H9 (cell line): ENCODE results near the gene DOK5. TPM values are rescaled to one million over a fixed set of nuclear protein-coding genes. Genes with fewer than 3 reads are reported as not detected.

Experiments used
- DNase-seq: peaks from one replicate; pipeline ENCODE4 v3.0.0-alpha.2; 2017
- H2AFZ ChIP-seq: one replicate; pipeline ENCODE4 v1.6.1; 2013; ENCODE audit warnings: mild to moderate bottlenecking, low read length, control low read depth, moderate library complexity
- H2AK5ac ChIP-seq: 2 replicates; pipeline ENCODE4 v1.6.1; 2013; ENCODE audit warnings: low read length, control low read depth, mixed read lengths; ENCODE audit not compliant: insufficient read length
- H2BK120ac ChIP-seq: one replicate; pipeline ENCODE4 v1.6.1; 2013; ENCODE audit warnings: low read depth, mild to moderate bottlenecking, low read length, control low read depth, inconsistent platforms; ENCODE audit not compliant: poor library complexity, severe bottlenecking
- H2BK12ac ChIP-seq: 2 replicates; pipeline ENCODE4 v1.6.1; 2013; ENCODE audit warnings: low read length, control low read depth, mixed read lengths, low read depth; ENCODE audit not compliant: insufficient read length
- H2BK15ac ChIP-seq: 2 replicates; pipeline ENCODE4 v1.6.1; 2013; ENCODE audit warnings: low read depth, low read length, control low read depth
- H2BK20ac ChIP-seq: one replicate; pipeline ENCODE4 v1.6.1; 2013; ENCODE audit warnings: low read depth, mild to moderate bottlenecking, low read length, control low read depth, inconsistent platforms; ENCODE audit not compliant: poor library complexity, severe bottlenecking
- H2BK5ac ChIP-seq: 2 replicates; pipeline ENCODE4 v1.6.1; 2013; ENCODE audit warnings: low read length, control low read depth, mixed read lengths; ENCODE audit not compliant: insufficient read length
- H3K14ac ChIP-seq: 2 replicates; pipeline ENCODE4 v1.6.1; 2013; ENCODE audit warnings: low read length, control low read depth; ENCODE audit not compliant: insufficient read depth
- H3K18ac ChIP-seq: 2 replicates; pipeline ENCODE4 v1.6.1; 2013; ENCODE audit warnings: low read depth, mild to moderate bottlenecking, mixed read lengths, low read length, control low read depth; ENCODE audit not compliant: insufficient read length
- H3K23ac ChIP-seq: 2 replicates; pipeline ENCODE4 v1.6.1; 2013; ENCODE audit warnings: low read length, control low read depth, mixed read lengths, low read depth; ENCODE audit not compliant: insufficient read length
- H3K23me2 ChIP-seq: 2 replicates; pipeline ENCODE4 v1.6.1; 2013; ENCODE audit warnings: low read depth, mild to moderate bottlenecking, mixed read lengths, low read length, control low read depth; ENCODE audit not compliant: insufficient read length, poor library complexity, severe bottlenecking
- H3K27ac ChIP-seq: 2 replicates; pipeline ENCODE4 v1.5.1; 2013; ENCODE audit warnings: low read length, control low read depth, mixed read lengths, low read depth; ENCODE audit not compliant: insufficient read length
- H3K27me3 ChIP-seq: 2 replicates; pipeline ENCODE4 v1.6.1; 2013; ENCODE audit warnings: low read length, control low read depth, inconsistent platforms; ENCODE audit not compliant: insufficient read depth
- H3K4ac ChIP-seq: 2 replicates; pipeline ENCODE4 v1.6.1; 2013; ENCODE audit warnings: low read depth, mild to moderate bottlenecking, control low read depth, inconsistent platforms, low read length, moderate library complexity
- H3K4me1 ChIP-seq: 2 replicates; pipeline ENCODE4 v1.6.1; 2013; ENCODE audit warnings: low read length, control low read depth, inconsistent platforms; ENCODE audit not compliant: insufficient read depth
- H3K4me2 ChIP-seq: 2 replicates; pipeline ENCODE4 v1.6.1; 2013; ENCODE audit warnings: low read length, control low read depth, mixed read lengths; ENCODE audit not compliant: insufficient read length, insufficient read depth
- H3K56ac ChIP-seq: 2 replicates; pipeline ENCODE4 v1.6.1; 2013; ENCODE audit warnings: low read depth, mild to moderate bottlenecking, mixed read lengths, low read length, control low read depth; ENCODE audit not compliant: insufficient read length
- H3K79me1 ChIP-seq: 2 replicates; pipeline ENCODE4 v1.6.1; 2013; ENCODE audit warnings: low read depth, mild to moderate bottlenecking, moderate library complexity, low read length, control low read depth, inconsistent platforms; ENCODE audit not compliant: insufficient read depth, poor library complexity, severe bottlenecking
- H3K79me2 ChIP-seq: 2 replicates; pipeline ENCODE4 v1.6.1; 2013; ENCODE audit warnings: low read length, control low read depth, inconsistent platforms; ENCODE audit not compliant: insufficient read depth
- H3K9ac ChIP-seq: 2 replicates; pipeline ENCODE4 v1.6.1; 2013; ENCODE audit warnings: low read length, control low read depth, mixed read lengths; ENCODE audit not compliant: insufficient read length; ENCODE audit errors: extremely low read depth
- H3K9me3 ChIP-seq: one replicate; pipeline ENCODE4 v1.6.1; 2013; ENCODE audit warnings: low read depth, low read length, inconsistent platforms; ENCODE audit not compliant: control insufficient read depth
- H3T11ph ChIP-seq: one replicate; pipeline ENCODE4 v1.6.1; 2013; ENCODE audit warnings: mild to moderate bottlenecking, low read length, control low read depth, inconsistent platforms
- H4K20me1 ChIP-seq: one replicate; pipeline ENCODE4 v1.6.1; 2013; ENCODE audit not compliant: control insufficient read depth, insufficient read length, insufficient read depth
- H4K5ac ChIP-seq: 2 replicates; pipeline ENCODE4 v1.6.1; 2013; ENCODE audit warnings: low read depth, mild to moderate bottlenecking, mixed read lengths, low read length, control low read depth; ENCODE audit not compliant: insufficient read length
- H4K8ac ChIP-seq: replicated peaks from 2 replicates; pipeline ENCODE4 v1.6.1; 2013; ENCODE audit warnings: low read length, control low read depth, mixed read lengths, low read depth; ENCODE audit not compliant: insufficient read length
- H4K91ac ChIP-seq: 2 replicates; pipeline ENCODE4 v1.6.1; 2013; ENCODE audit warnings: low read depth, mild to moderate bottlenecking, moderate library complexity, mixed read lengths, low read length, control low read depth; ENCODE audit not compliant: insufficient read length
- H3K27ac Mint-ChIP-seq, 3 experiments: 2 replicates in 2 of 3; 3 replicates in 1 of 3; pipeline ENCODE4 v1.8.0; 2020 to 2021; ENCODE audit warnings: mixed read lengths in 3 of 3, mild to moderate bottlenecking in 1 of 3, moderate library complexity in 1 of 3
- H3K27me3 Mint-ChIP-seq: 2 replicates; pipeline ENCODE4 v1.8.0; 2021; ENCODE audit warnings: low read depth, mild to moderate bottlenecking, moderate library complexity, mixed read lengths
- H3K36me3 Mint-ChIP-seq, 3 experiments: 2 replicates in 2 of 3; 3 replicates in 1 of 3; pipeline ENCODE4 v1.8.0; 2020 to 2021; ENCODE audit warnings: low read depth in 3 of 3, mixed read lengths in 3 of 3; ENCODE audit not compliant: insufficient read depth in 1 of 3
- H3K4me1 Mint-ChIP-seq, 2 experiments: 2 replicates each; pipeline ENCODE4 v1.8.0; 2020; ENCODE audit warnings: mixed read lengths in 2 of 2
- H3K4me3 Mint-ChIP-seq, 2 experiments: 2 replicates in 1 of 2; 3 replicates in 1 of 2; pipeline ENCODE4 v1.8.0; 2020 to 2021; ENCODE audit warnings: mild to moderate bottlenecking in 2 of 2, mixed read lengths in 2 of 2, moderate library complexity in 1 of 2
- H3K9me3 Mint-ChIP-seq, 2 experiments: 2 replicates in 1 of 2; 3 replicates in 1 of 2; pipeline ENCODE4 v1.8.0; 2020; ENCODE audit warnings: mild to moderate bottlenecking in 2 of 2, mixed read lengths in 2 of 2, moderate library complexity in 1 of 2
- CTCF ChIP-seq: fragments of 200-600 bp; sonication (generic); conservative IDR thresholded peaks from 3 replicates; pipeline ENCODE4 v1.8.0; 2021; ENCODE audit warnings: antibody characterized with exemption, mild to moderate bottlenecking
- WGBS: extraction: QIAGEN DNeasy Blood & Tissue Kit; methylation state at CpG from one replicate; pipeline ENCODE4 v1.1.7; 2013; ENCODE audit warnings: missing lambda C conversion rate, low lambda C conversion rate, mixed read lengths; ENCODE audit not compliant: insufficient read length; ENCODE audit errors: extremely low coverage; 5-methylcytosine and 5-hydroxymethylcytosine counted together
- total RNA-seq: library from RNA; stranded (reverse); gene quantifications from 2 replicates; pipeline ENCODE4 v1.2.1, GENCODE V29; 2021

Gene DOK5
- total RNA-seq, 1 experiment from 2014 or later = 4.5 TPM

- DNase-seq = no peak
- Histone ChIP-seq H3K4me2 (no peak overlapping the region), H4K5ac (no peak overlapping the region), H3K23ac (no peak overlapping the region), H3K4ac (no peak overlapping the region), H3K79me1 (no peaks in the 10 kb centered on the region), H2AFZ (no peak overlapping the region), H2BK12ac (no peak overlapping the region), H3K27me3 (no peaks in the 10 kb centered on the region), H2AK5ac (no peak overlapping the region), H3K79me2 (no peaks in the 10 kb centered on the region), H4K20me1 (no peaks in the 10 kb centered on the region), H2BK5ac (no peak overlapping the region), H3K9ac (no peak overlapping the region), H2BK15ac (no peak overlapping the region), H3K23me2 (no peaks in the 10 kb centered on the region), H3K56ac (no peak overlapping the region), H2BK120ac (no peak overlapping the region), H3K14ac (no peak overlapping the region), H4K91ac (no peak overlapping the region), H3K9me3 (no peaks in the 10 kb centered on the region), H3K27ac (no peak overlapping the region), H4K8ac (no peak overlapping the region), H3T11ph (no peak overlapping the region), H3K18ac (no peak overlapping the region), H2BK20ac (no peak overlapping the region), H3K4me1 (peaks cover 3% of the 10 kb centered on the region; the same call in 1 of the 2 replicates)
- TF ChIP-seq CTCF = no peak
- Mint-ChIP-seq H3K27me3 (no peaks in the 10 kb centered on the region), H3K4me3 (no peak overlapping the region), H3K4me1 (peaks cover 14 to 23% of the 10 kb centered on the region in 2 experiments), H3K9me3 (no peaks in the 10 kb centered on the region), H3K36me3 (no peaks in the 10 kb centered on the region), H3K27ac (peak overlapping the region in 1 of 3 experiments; percentile 47; a peak in 1 of 7 replicates)
- WGBS = no CpG with 5 or more reads among the region's 5 CpGs
Measured at GRCh38 chr20:54623991-54624569, 148.7 kb downstream of the DOK5 start.
